ENCODE data around the gene FILIP1L. TPM values are rescaled to one million over a fixed set of nuclear protein-coding genes. Genes with fewer than 3 reads are reported as not detected.

Gene FILIP1L
- total RNA-seq, 1 donor from 2014 or later, result 136 TPM

DNA sequence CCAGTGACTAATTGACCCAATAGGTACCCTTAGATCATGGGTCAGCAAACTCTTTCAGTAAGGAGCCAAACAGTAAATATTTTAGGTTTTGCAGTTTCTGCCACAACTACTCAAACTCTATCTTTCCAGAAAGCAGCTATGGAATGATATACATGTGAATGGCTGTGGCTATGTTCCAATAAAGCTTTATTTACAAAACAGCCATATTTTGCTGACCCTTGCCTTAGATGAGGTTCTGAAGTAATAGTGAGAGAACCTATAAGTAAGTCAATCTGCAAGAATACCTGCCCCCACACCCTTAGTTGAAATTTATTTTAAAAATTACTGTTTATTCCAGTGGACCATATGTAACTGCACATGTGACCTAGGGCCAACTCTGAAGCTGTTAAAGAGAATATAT is 162.6 kb downstream of the FILIP1L start:
- DNase-seq (ENCODE audit: low spot score), result no peak

DNA sequence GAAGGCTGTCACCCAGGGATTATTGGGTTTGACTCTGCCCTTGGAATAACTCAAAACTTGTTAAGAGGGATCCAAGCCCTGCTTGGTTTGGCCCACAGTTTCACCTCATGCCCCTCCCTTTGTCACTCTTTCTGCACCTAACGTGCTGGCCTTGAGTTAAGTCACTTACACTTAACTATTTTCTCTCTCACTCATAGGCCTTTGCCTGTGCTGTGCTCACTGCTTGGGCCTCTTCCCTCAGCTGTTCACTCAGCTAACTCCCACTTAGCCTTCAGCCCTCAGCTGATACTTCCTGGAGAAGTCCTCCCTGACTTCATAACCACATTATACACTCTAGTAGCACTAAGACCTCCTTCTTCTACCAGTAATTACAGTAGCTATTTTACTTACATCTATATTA is 163.4 kb downstream of the FILIP1L start:
- no peak for DNase-seq (ENCODE audit: low spot score)

DNA sequence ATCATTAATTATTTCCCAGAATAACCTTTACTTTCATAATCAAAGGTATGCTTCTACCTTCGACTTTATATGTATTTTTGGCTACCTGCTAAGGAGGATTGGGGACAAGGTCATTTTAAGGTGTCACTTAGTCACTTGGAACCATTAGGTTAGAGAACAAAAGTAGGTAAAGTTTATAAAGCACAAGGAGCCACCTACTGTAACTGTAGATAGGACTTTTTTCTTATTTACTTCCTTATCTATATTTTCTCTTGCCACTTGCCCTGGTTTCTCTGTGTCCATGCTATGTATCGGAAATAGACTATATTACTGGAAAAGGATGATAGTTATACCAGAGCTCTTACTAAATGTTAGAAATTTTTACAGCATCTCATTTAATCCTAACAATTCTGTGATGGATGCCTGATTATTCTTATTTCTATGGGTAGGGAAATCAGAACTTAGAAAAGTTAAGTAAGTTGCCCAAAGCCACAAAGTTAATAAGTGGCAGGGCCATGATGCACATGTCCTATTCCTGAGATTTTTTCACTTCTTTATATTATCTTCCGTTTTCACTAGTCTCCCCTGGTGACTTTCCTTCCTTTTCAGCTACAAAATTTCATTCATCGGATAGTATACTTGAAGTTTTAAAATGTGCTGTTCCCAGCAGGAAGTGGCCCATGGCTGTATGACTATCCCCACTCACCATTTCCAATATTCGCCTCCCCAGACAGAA is 164.2 kb downstream of the FILIP1L start:
- DNase-seq (ENCODE audit: low spot score), result no peak

DNA sequence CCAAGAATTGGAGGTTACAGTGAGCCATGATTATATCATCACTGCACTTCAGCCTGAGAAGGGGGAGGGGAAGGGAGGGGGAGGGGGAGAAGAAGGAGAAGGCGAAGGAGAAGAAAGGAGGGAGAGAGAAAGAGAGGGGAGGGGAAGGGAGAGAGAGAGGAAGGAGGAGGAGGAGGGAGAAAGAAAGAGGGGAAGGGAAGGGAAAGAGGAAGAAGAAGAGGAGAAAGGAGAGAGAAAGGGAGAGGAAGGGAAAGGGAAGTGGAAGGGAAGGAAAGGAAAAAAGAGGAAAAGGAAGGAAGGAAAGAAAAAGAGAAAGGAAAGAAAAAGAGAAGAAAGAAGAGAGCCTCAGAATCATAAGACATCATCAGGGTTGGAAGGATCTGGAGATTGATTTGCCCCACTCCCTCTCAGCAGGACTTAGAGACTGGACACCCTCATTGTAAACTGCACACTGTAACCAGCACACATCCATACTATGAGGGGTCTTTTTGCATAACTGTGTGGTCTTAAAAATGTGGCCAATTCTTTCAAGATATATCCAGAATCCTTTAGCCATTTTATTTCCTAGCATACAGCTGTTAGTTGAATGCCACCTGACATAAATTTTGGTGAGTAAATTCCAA is 165.7 kb downstream of the FILIP1L start:
- DNase-seq (ENCODE audit: low spot score), result no peak

DNA sequence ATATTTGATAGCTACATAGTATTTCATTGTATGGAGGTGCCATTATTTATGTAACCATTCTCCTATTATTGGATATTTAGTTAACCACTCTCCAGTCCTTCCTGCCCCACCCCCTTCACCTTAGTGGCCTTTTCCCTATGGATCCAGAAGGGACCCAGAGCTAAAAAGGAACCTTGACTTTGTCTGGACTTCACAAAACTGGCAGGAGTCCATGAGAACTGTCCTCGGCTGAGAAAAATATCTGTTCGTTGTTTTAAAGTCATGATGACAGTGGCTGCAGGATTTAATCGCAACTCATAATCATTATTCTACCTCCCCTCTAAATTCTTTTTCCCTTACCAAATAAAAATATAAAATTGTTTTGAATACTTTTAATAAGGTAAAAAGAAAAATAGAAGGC is 166.9 kb downstream of the FILIP1L start:
- no peak for DNase-seq (ENCODE audit: low spot score)

DNA sequence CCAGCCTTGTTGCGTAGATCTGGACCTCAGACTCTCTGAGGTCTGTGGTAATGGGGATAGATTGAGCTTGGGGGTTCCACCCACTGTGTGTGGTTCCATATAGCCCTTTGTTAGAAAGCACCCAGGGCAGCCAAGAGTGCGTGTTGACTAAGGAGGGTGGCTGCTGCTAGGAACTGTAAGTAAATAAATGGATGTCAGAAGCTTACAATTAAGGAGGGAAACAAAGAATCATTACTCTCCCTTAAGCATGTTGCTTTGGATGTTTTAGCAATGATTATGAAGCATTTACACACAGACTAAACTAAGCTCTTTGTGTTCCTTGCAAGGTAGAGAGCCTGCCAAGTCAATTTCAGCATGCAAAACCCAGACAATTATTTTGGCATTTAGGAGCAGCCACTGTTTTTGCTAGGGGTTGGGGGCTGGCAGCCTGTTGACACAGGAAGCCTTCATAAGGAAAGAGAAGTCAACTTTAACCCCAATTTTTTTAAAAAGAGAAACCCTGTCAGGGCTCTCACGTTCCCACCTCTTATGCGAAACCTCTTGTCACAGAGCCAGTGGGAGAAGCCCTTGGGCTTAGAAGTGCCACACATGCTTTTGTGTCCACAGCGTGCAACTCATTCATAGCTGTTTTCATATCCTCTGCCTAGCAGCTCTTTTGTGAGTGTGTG is 168.8 kb downstream of the FILIP1L start:
- no peak for DNase-seq (ENCODE audit: low spot score)

DNA sequence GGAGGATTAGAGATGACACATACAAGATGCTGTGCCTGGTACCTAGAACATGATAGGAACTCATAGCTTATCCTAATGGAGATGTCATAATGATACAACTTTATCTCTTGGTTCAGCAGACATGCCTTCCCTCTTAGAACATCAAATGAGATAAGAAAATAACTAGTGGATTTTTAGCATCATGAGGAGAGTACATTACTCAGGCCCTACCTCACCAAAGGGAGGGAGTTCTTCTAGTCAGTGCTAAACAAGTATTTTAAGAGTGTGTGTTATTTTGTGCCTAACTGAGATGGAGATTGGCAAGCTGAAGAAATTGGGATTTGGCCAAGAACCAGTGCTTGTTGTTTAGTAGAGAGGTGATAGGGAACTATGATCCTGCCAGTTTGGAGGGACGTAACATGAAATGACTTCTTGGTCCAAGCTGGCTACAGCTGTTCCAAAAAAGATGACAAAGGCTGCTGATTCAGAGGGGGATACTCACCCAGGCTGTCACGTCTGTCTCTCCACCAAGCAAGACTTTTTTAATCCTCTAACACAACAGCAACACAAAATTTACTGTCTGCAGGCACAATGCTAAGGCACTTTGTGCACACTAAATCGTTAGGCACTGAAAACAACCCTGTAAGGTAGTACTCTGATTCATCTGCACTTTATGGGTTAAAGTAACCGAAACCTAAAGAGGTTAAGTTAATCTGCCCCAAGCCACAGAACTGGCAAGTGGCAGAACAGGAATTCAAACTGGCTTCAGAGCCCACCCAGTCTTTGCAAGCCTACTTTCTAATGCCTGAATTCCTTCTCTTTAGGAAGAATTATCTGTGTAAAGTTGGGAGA is 170.2 kb downstream of the FILIP1L start:
- no peak for DNase-seq (ENCODE audit: low spot score)

DNA sequence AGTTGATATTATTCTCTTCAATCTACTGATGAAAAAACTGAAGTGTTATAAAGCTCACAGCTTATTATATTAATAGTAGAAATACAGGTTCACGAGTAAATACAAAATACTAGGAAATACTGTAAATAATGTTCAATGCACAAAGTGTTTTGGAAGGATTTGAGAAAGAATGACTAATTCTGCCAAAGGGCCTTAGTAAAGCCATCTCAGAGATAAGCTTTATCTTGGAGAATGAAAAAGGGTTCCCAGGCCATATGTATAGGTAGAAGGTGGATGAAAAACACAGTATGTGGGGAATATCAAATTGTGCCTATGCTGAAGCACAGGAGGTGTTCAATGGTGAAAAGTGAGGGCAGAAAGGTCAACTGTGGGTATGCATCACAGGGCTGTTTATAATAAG is 173.1 kb downstream of the FILIP1L start:
- no peak for DNase-seq (ENCODE audit: low spot score)

DNA sequence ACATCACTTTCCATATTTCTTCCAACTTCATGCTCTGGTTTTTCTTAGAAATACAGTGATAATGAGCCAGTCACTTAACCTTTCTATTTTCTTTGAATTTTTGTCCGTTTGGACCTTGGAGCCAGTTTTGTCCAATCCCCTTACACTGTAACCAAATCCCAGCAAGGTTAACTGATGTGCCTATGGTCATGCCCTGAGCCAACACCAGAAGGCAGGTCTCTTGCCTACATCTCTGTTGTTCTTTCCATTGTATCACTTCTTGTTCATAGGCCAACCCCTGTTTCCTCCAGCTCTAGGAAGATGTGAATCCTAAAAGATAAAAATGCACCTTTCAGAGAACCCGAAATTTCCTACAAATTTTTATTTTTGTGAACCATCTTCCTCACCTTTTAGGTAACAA is 174.0 kb downstream of the FILIP1L start:
- DNase-seq (ENCODE audit: low spot score), result no peak

DNA sequence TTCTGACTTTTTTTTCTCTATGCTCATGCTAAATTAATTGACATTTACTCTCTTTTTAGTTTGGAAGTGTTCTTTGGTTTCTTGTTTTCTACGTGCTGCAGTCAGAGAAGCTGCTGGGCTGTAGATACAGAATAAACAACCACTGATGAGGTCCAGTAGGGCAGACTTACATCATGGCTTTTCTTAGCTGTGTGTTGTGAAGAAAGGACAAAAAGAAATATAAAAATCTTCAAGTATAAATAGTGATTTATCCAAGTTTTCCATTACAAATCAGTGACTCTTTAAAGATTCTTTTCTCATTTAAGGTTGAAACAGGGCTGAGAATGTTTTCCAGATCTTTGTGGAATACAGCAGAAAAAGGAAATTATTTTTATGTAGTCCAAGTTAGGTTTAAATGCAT is 174.4 kb downstream of the FILIP1L start:
- no peak for DNase-seq (ENCODE audit: low spot score)

DNA sequence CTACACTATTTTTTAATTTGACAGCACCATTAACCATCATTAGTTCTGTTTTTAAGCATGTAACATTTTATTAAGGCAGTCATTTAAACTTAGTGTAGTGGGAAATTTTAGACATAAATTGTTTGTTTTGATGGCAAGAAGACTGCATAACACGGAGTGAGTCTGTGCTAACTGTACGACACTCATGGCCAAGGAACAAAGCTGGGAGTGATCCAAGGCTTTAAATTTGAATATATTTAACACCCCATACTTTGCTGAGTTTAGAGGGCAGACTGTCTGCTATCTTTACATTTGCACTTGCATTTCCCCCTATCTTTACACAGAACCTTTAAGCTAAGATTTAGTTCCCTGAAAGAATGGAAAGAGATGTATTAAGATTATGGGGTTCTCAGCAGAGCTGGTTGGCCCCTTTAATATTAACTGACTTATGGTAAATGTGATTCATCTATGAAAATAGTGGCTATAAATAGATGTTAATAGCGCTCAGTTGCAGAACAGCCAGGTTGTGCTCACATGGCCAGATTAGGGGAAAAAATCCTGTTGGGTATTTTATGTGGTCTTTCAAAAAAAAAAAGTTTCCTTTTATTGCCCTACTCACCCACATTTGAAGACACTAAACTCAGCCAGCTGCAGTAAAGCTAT is 175.9 kb downstream of the FILIP1L start:
- no peak for DNase-seq (ENCODE audit: low spot score)

DNA sequence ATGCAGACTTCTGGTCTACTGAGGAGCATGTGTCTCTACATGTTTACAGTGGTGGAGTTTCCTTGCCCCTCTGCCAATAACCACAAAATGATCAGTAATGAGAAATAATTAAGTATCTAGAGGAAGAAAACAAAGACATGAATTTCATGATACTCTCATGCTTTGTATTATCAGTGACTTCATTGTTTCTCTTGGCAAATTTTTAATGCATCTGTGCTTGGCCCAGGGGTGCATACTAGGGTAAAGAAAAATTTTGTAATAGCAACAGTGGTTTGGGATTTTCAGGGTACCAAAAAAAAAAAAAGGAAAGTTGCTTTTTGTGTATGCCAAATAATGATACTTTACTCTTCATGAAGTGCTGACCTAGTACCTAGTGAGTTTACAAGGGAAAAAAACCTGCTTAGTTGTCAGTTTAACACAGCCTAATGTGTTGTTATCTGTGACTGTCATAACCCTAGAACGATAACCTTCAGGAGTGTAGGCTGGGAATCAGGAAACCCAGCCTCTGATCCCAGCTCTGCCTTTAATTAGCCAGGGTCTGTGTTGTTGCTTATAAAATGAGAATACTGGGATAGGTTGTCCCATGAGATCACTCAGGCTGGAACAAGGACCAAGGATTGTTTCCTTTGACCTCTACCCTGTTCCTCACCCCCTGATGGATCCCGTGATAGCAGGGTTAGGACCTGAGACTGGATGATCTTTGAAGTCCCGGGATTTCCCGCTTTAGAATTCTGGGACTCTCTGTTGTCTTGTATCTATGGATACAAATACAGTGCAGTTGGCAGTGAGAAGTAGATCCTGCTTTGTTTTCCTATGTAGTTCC is 179.1 kb downstream of the FILIP1L start:
- DNase-seq (ENCODE audit: low spot score), result no peak

DNA sequence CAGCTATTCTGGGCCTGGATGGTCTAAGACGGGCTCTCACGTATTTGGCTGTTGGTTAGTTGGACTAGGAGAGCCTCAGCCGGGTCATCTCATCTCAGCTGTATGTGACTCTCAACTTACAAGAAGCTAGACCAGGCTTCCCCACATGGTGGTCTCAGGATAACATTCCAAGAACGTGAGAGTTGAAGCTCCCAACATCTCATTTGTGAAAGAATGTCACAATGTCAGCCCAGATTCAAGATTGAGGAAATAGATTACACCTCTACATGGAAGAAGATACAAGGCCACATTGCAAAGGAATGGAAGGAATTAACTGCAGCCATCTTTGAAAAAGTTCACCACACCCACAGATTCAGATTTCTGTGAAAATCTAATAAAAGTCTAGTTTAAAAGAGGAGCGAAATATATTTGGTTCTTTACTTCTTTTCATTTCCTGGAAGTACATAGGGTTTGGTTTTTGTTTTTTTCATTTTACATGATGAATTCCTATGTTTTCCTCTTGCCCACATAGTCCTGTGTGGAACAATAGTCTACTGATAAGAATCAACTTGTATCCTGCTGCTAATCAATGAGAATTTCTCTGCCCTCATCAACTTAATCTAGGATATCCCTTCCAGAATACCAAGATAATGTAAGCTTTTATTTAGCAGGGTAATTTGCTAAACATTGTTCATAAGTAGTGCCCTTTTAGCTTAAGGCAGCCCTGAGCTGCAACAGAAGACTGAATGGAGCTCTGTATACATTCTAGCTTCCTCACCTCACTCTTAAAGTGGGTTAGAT is 180.1 kb downstream of the FILIP1L start:
- DNase-seq (ENCODE audit: low spot score), result no peak

DNA sequence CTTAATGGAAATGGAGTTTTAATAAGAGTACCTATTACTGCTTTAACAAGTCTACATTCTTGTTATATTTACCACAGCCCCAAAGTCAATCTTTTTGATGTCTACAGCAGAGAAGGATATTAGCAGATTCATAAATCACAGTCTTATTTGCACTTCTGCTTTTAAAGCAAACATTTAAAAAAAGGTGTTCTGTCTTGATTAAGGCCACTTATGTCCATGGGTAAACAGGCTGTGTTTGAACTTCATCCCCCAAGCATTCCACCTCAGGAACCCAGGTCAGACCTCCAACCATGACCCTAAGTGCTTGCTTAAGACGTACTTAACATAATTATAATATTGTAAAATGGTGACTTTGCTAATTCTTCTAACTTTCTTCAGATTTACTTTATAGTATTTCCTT is 183.2 kb downstream of the FILIP1L start:
- no peak for DNase-seq (ENCODE audit: low spot score)

DNA sequence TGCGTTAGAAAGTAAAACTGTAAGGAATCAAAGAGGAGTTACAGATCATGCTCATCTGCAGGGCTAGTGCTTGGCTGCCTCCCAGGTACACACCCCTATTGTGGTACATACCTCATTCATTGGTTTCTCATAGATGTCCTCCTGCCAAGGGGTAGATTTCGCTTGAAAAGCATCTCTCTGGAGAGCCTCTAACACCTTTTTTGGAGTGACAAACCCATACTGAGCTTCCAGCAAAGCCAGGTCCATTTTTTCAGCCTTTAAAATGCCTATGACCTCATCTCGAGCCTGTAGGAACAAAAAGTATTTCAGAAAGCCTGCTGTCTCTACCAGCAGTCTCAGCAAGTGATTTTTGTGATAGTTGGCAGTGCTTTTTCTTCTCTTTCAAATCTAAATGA is 184.6 kb downstream of the FILIP1L start:
- DNase-seq (ENCODE audit: low spot score), result peak; percentile 54

DNA sequence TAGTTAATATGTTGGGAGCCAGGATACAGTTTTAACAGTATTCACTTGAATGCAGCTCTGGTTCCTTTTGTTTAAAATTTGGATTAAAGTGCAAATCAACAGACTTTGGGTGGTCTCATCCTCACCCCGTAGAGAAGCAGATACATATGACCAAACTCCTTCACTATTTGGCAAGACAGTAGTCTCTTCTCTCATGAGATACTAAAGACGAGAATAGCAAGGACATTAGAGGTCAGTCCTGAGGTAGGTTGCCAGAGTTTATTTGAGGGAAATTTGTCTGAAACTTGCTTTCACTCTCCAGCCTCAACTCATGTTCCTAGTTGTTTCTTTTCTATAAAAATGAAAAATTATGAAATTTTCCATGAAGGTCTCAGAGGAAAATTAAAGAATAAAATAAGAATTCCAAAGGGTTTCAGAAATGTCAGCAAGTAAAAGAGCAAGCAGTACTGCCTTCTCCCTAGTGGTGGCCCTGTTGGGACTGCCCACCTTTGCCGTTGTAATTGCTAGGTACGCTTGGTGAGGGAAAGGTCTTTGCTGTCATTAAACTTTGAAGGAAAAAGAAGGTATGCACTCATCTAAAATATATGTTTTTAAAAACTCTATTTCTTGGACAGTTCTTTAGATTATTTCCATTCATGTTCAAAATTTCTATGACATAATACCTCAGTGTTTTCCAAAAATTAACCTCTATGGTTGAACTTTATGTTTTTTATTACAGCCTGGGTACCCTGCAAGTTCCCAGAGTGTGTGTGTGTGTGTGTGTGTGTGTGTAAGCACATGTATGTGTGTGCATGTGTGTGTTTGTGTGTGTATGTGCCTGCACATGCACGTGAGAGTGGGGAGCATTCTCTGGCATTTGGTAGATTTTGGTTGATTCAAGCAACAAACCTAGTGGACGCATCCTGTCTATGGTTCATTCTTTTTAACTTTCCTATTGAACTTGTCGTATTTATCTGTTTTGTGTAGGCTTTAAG is 185.2 kb downstream of the FILIP1L start:
- DNase-seq (ENCODE audit: low spot score), result no peak

DNA sequence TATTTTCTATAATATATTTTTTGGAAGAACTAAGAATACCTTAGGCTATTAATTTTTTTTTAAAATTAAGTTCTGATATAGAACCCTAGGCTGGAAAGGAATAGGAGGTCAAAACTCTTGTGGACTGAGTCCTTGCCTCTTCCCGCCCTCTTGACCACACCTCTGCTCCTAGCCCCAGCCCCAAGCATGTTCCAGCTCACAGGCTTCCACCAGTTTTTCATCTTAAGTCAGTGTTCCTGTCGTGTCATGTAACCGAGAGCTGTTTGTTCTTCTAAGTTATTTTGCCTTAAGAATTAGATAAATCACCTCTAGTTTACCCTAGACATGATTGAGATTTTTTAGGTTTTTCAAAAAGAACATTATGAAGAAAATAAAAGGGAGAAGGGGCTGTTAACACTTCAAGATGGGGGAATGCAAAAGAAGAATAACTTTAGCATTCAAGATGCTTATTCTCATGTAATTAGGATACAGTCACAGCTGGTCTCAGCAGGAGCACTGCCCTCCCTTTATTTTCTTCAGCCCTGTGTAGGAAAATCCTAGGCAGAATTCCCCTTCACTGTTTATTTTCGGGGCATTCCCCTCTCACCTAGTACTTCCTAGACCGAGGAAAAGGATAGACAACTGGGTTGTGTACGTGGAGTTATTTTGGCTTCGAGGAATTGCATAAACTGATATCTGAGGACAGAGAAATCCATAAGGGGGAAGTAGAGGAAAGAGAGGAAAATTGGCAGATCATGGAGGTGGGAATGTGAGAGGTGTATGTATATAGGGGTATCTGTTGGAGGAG is 186.4 kb downstream of the FILIP1L start:
- DNase-seq (ENCODE audit: low spot score), result no peak

DNA sequence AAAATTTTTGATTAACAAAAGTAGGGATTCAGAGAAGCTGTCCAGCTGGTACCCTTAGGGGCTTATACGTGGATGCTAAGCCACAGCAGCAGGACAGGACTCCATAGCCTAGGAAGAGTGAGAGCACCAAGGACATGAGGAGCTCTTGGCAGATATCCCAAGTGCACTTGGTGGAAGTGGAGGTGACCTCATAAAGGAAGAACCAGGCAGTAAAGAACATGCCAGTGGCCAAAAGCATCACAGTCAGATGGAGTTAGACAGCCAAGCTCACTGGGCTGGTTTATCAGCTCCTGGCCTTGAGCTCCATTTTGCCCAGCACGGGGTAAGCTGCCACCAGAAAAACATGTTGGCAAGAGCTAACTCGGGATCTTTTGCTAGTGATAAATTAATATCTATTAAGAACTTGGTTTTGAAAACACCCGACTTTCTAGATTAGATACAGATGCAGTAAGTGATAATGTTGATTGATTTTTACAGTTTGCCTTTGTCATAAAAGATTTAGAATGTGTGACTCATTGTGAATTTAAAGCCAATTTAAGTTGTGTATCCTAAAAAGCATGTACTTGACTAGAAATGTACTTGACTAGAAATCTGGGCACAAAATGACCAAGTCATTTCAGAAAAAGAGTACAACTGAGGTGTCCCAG is 188.6 kb downstream of the FILIP1L start:
- peak; percentile 54 for DNase-seq (ENCODE audit: low spot score)
